NCI-H748 treated with DMSO at 0.1 percent for 48 hours (cell line): Measurements from ENCODE around the gene TMEM38A.

Experiments
- DNase-seq: peaks from one replicate; lab custom pipeline; 2025; lab: John Stamatoyannopoulos, UW

Gene TMEM38A

GRCh38 chr19:16660763-16661479, at the start of gene TMEM38A:
TSS of gene TMEM38A (plus strand) at chr19:16661139. CDS start at chr19:16661218, 79 bp downstream.
- DNase-seq, result no peak

GRCh38 chr19:16612636-16613035, 48.3 kb upstream of the TMEM38A start:
- no peak for DNase-seq

DNA sequence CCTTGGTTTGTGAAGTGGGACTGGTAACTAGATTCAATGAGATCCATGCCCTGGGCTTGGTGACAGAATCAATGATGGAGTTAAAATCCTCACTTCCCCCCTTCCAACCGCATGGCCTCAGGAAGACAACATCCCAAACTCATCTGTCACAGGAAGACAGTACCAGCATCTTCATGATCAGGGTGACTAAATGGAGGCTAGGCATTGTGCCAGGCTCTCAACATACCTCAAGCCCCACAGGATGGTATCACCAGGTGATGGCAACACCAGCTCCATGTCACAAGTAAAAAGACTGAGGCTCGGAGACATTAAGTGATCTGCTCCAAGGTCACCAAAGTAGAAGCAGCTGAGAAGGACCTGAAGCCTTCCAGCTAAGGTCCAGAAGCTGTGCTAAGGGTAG, 47.1 kb upstream of the TMEM38A start:
- DNase-seq, result no peak

- DNase-seq, result no peak
These were observed 46.0 kb upstream of the TMEM38A start for GRCh38 chr19:16614941-16615340.

DNA sequence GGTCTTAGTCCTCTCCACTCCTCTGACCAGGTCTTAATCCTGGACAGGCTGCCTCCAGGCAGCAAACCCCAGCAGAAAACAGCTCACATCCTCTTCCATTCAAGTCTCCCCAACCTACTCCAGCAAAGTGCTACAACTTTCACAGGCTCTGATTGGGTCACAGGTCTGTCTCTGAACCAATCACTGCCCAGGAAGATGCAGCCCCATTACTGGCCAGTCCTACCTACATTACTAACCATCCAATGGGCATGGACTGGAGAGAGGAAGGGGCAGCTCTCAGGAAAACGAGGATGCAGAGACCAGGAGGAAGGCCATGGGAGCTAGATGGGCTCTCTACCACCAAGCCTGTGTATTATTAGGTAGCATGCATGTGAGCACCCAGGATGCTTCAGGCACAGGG, 45.1 kb upstream of the TMEM38A start:
- DNase-seq, result no peak

DNA sequence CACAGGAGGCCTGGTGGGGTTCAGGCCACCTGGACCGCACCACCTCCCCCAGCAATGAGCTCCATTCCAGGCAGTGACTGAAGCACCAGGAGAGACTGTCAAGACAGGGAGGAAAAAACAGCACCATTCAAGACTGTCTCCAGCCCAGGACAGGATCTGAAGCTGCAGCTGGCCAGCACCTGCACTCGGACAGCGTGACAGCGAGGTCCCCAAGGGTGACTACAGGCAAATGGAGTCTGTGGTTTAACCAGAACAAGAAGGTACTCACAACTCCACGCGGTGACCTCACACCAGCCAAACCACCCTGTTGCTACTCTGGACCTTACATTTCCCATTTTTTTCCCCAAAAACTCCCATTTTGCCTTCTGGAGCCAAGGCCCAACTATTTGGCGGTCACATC, 42.7 kb upstream of the TMEM38A start:
- no peak for DNase-seq

GRCh38 chr19:16619457-16619856, 41.5 kb upstream of the TMEM38A start:
- DNase-seq, result no peak

- no peak for DNase-seq
These were observed 40.9 kb upstream of the TMEM38A start for GRCh38 chr19:16620018-16620417.

- DNase-seq, result no peak
These were observed 40.4 kb upstream of the TMEM38A start for GRCh38 chr19:16620584-16620983.

DNA sequence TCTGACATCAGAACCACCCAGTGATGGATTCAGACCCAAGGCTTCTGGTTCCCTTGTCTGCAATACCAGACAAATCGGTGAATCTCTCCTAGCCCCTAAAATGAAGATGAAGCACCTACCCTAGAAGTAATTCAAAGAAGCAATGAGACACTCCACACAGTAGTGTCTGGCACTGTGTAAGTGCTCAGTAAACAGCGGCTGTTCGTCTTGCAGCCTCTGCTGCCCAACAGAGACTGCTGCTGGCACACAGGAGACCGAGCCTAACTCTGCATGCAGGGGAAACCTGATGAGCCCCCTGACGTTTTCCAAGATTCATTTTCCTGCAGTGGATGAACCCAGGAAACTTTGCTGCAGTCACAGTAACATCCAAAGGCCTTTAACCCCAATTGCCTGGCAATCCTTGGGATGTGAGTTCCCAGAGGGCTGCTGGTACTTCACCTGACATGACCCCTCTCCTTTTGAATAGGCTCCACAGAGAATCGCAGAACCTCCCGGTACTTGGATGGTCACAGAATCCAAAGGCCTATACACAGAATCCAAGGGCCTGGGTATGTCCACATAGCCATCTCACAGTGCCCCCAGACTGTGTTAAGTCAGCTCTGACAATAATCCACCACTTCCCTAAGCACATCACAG, 39.7 kb upstream of the TMEM38A start:
- no peak for DNase-seq

GRCh38 chr19:16623066-16623465, 37.9 kb upstream of the TMEM38A start:
- DNase-seq, result no peak

DNA sequence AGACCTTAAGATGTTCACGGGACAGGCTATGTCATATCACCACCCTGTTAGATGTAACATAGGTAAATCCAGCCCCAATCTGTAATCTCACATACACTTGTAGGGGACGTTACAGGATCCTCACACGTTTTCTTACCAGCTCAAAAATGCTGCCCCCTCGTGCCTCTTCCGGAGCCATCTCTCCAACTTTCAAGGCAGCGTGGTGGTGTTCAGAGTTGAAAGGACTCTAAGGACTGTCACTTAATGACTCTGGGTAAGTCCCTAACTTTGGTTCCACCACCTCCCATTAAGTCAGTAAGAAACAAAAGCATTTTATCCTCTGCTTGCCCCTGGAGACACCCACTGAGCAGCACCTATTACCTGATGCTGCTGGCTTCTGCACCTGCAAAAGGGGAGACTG, 37.4 kb upstream of the TMEM38A start:
- no peak for DNase-seq

- DNase-seq, result no peak
These were observed 36.7 kb upstream of the TMEM38A start for GRCh38 chr19:16624236-16624635.

DNA sequence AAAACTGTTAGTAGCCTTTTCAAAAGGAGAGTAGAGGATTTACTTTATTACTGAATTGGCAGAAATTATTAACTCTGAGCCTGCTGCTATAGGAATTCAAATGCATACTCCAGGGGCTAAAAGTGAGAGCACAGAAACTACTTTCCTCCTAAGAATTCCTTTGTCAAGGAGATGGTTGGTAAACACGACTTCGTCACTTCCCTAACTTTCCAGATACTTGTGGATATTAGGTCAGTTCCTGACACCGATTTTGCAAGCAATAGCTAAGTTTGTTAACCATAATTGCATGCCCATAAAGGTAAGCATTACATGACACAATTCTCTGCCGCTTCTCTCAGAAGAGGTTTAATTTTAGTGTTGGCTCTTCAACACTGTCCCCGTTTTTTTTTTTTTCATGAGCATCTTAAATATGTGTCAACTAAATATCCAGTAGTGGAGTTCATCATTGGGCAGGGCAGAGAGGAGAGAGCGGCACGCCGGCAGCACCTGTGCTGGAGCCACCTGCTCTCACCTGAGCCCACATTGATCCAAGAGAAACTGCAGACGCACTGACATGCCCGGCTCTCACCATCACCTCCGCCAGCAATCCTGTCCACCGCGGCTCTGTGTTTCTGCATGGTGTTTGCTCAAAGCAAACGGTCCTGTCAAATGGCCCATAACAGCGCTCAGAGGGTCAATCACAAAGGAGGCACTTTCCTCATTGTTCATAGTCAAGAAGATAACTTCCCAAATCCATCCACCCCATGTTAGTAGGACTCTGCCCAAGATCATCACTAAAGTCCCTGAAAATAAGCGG, 35.6 kb upstream of the TMEM38A start:
- no peak for DNase-seq

DNA sequence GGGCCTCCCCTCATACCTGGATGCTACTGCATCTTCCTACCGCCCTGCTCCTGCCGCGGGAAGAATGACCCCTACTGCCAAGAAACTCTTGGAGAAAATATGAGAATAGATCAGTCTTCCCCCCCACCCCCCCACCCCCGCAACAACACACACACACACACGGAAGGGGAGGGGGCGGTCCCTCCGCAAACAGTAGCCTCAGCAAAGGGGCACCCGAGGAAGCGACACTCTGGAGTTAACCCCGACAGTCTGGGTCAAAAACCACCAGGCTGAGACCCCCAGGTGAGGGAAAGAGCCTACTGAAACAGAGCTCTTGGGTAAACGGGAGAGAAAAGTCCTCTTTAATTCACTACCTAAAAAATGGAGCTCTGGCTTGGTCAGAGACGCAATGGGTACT, 34.1 kb upstream of the TMEM38A start:
- no peak for DNase-seq

DNA sequence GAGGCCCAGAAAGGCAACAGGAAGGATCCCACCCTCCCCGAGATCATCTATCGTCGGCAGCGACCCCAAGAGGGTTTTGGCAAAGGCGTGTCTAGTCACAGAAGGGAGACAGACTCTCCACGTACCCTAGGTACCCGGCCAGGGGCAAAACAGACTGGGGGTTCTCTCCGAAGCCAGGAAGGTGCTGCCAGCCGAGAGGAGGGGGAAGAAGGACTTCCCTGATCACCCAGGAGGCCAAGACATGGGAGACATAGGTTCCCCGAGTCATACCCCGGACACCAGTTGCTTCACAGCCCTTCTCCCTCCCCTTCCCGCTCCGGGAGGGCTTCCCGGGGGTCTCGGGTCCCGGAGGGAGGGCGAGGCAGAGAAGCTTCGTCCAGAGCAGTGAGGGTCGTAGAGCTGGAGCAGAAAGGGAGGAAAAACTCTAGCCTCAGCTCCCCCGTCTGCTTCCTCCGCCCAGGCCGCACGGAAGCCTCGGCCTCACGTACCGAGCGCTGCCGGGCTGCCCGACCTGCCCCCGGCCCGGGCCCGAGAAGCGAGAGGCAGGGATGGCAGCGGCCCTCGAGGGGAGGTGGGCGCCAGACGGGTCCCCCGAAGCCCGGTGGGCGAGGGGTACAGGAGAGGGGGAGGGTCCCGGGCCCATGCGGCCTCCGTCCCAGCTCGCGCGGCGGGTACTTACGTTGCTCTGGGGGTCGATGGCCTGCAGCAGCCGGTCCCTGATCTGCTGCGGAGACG, 33.6 kb upstream of the TMEM38A start:
- no peak for DNase-seq

DNA sequence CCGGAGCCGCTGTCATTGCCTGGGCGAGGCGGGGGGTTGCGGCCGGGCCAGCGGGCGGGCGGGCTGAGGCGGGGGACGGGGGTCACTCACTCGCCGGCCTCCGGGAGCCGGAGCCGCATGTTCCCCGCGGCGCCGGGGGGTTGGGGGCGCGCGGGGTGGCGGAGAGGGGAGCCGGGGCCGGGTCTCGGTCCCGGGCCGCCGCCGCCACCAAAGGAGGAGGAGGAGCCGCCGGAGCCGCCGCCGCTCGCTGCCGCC, 33.1 kb upstream of the TMEM38A start:
- no peak for DNase-seq

- DNase-seq, result peak; percentile 75
These were observed 32.6 kb upstream of the TMEM38A start, which contains the start of gene MED26 for GRCh38 chr19:16628183-16628983. TSS of gene MED26 (minus strand) at chr19:16628204. CDS start at chr19:16627943, 261 bp downstream.

GRCh38 chr19:16628984-16629691, 31.8 kb upstream of the TMEM38A start:
- no peak for DNase-seq

DNA sequence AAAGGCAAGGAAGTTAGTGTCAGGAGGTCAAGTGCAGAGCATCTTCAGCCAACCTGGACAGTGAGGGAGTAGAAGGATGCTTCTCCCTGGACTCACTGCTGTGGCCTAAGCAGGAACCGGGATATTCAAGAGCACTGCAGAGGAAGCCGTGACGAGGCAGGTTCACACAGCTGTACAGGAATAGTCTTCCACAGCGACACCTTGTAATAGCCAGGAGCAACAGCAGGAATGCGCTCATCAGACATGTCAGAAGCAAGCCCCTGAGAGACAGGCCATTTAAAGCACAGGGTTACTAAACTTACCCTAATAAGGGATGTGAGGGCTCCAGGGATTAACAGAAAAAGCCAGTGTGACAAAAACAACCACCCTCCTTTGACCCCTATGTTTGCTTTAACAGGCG, 29.5 kb upstream of the TMEM38A start:
- DNase-seq, result no peak

DNA sequence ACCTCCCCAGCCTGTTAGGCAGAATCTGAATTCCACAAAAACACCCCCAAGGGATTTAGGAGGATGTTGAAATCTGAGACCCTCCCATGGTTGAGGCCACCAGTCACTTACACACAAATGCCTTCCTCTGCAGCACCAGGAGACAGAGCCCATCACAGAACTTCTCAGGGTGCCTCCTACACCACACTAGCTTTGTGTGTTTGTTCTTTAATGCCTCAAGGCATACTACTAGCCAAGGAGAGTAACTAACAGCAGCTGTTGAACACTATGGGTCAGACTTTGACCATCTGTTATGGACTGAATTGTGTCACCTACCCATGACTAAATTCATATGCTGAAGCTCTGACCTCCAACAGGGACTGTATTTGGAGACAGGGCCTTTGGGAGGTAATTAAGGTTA, 23.4 kb upstream of the TMEM38A start:
- no peak for DNase-seq
